ENCODE measurements around the gene ZBTB18.

DNA sequence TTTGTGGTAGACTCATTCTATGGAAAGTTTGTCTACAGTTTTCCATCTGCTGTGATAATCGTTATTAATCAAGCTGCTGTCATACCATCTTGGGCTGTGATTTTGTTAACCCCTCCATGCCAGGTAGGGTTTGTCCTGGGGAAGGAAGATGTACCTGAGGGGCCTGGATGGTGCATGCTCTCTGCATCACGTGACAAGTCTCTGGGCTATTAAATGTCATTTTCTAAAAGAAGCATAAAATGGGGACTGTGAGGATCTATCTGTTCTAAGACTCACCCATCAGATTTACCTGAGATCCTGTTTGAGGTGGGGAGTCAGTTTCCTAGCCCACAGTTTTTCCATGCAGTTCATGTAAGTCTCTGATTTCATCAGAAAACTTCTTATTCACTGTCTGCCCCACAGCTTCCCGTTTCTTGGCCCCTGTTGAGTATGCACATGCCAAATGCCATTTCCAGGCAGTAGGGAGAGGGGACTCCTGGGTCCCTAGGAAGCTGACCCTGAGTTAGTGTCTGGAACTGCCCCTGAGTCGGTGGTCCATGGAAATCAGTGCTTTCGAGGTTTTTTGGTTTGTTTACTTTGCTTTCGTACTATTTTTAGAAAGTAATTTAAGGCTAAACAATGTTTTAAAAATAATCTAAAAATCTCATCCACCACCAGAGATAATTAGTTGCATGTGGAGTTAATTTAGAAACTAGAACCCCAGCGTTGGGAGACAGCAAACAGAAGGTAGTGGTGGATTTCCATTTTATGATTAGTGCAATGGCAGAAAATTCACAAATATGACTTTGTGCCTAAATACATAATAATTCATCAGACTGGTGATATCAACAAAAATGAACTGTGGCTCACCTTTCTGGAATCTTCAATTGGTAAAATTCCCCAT is 46.7 kb downstream of the ZBTB18 start:
- TF ChIP-seq, protein P1, sequence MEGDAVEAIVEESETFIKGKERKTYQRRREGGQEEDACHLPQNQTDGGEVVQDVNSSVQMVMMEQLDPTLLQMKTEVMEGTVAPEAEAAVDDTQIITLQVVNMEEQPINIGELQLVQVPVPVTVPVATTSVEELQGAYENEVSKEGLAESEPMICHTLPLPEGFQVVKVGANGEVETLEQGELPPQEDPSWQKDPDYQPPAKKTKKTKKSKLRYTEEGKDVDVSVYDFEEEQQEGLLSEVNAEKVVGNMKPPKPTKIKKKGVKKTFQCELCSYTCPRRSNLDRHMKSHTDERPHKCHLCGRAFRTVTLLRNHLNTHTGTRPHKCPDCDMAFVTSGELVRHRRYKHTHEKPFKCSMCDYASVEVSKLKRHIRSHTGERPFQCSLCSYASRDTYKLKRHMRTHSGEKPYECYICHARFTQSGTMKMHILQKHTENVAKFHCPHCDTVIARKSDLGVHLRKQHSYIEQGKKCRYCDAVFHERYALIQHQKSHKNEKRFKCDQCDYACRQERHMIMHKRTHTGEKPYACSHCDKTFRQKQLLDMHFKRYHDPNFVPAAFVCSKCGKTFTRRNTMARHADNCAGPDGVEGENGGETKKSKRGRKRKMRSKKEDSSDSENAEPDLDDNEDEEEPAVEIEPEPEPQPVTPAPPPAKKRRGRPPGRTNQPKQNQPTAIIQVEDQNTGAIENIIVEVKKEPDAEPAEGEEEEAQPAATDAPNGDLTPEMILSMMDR (IDR thresholded peaks at IDR 0.05; ENCODE audit: insufficient read depth, low read length), result no peak
- TF ChIP-seq, protein P2, sequence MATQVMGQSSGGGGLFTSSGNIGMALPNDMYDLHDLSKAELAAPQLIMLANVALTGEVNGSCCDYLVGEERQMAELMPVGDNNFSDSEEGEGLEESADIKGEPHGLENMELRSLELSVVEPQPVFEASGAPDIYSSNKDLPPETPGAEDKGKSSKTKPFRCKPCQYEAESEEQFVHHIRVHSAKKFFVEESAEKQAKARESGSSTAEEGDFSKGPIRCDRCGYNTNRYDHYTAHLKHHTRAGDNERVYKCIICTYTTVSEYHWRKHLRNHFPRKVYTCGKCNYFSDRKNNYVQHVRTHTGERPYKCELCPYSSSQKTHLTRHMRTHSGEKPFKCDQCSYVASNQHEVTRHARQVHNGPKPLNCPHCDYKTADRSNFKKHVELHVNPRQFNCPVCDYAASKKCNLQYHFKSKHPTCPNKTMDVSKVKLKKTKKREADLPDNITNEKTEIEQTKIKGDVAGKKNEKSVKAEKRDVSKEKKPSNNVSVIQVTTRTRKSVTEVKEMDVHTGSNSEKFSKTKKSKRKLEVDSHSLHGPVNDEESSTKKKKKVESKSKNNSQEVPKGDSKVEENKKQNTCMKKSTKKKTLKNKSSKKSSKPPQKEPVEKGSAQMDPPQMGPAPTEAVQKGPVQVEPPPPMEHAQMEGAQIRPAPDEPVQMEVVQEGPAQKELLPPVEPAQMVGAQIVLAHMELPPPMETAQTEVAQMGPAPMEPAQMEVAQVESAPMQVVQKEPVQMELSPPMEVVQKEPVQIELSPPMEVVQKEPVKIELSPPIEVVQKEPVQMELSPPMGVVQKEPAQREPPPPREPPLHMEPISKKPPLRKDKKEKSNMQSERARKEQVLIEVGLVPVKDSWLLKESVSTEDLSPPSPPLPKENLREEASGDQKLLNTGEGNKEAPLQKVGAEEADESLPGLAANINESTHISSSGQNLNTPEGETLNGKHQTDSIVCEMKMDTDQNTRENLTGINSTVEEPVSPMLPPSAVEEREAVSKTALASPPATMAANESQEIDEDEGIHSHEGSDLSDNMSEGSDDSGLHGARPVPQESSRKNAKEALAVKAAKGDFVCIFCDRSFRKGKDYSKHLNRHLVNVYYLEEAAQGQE (IDR thresholded peaks at IDR 0.05; ENCODE audit: insufficient replicate concordance, low read depth), result no peak
- TF ChIP-seq GABPA (IDR thresholded peaks at IDR 0.05; ENCODE audit: low read depth) (no peak), SPI1 (IDR thresholded peaks at IDR 0.05; ENCODE audit: borderline replicate concordance, low read depth) (no peak), POLR2AphosphoS5 (IDR thresholded peaks at IDR 0.05; ENCODE audit: low read depth) (no peak)
